Naive thymus-derived CD4-positive, alpha-beta T cell (primary cell): Measurements from ENCODE around the gene RAD51D. TPM values are rescaled to one million over a fixed set of nuclear protein-coding genes. Genes with fewer than 3 reads are reported as not detected.

Experiments used
- ATAC-seq: fragments of 150-1000 bp; cut with Tn5 transposase; 2 replicates; pipeline ENCODE4 v1.10.0; 2021; ENCODE audit warnings: mild to moderate bottlenecking, moderate library complexity
- CTCF ChIA-PET: fragments of 350-600 bp; sonication (Branson Sonifier 250); formaldehyde crosslinking; loops from one replicate; lab custom pipeline; 2021; ENCODE audit warnings: antibody characterized with exemption; lab: Charles Lee
- POLR2A ChIA-PET: fragments of 350-600 bp; sonication (Branson Sonifier 250); formaldehyde crosslinking; loops from one replicate; lab custom pipeline; 2021; ENCODE audit warnings: antibody characterized with exemption, inconsistent platforms; lab: Charles Lee
- DNase-seq, 9 donors: peaks; one replicate each; pipeline versions ENCODE4 v3.0.0 to v3.0.0-alpha.2; 2020 to 2022; ENCODE audit warnings: mixed read lengths in 1 of 9
- H3K27ac ChIP-seq: one replicate; pipeline ENCODE4 v1.7.0; 2013; ENCODE audit warnings: mild to moderate bottlenecking, low read depth, low read length, moderate library complexity
- H3K27me3 ChIP-seq, 2 donors: one replicate each; pipeline ENCODE4 v1.7.0; 2013; ENCODE audit warnings: low read length in 2 of 2, mild to moderate bottlenecking in 2 of 2, moderate library complexity in 2 of 2; ENCODE audit not compliant: control insufficient read depth in 2 of 2, insufficient read depth in 2 of 2
- H3K36me3 ChIP-seq, 3 experiments: 1 replicate in 2 of 3; 2 replicates in 1 of 3; pipeline ENCODE4 v1.7.0; 2013; ENCODE audit warnings: low read length in 3 of 3, mild to moderate bottlenecking in 3 of 3, moderate library complexity in 1 of 3; ENCODE audit not compliant: insufficient read depth in 3 of 3, control insufficient read depth in 2 of 3
- H3K4me1 ChIP-seq, 2 donors: one replicate each; pipeline ENCODE4 v1.7.0; 2013; ENCODE audit warnings: low read length in 2 of 2, mild to moderate bottlenecking in 2 of 2, moderate library complexity in 1 of 2; ENCODE audit not compliant: control insufficient read depth in 2 of 2, insufficient read depth in 2 of 2
- H3K4me3 ChIP-seq: 2 replicates; pipeline ENCODE4 v1.7.0; 2013; ENCODE audit warnings: mild to moderate bottlenecking, low read length
- H3K9me3 ChIP-seq, 3 experiments: 1 replicate in 2 of 3; 2 replicates in 1 of 3; pipeline ENCODE4 v1.7.0; 2013; ENCODE audit warnings: low read length in 3 of 3; ENCODE audit not compliant: control insufficient read depth in 2 of 3
- H3K27ac Mint-ChIP-seq, 9 donors: one replicate each; pipeline ENCODE4 v1.8.0; 2020 to 2022; ENCODE audit warnings: mixed read lengths in 9 of 9, mild to moderate bottlenecking in 8 of 9, moderate library complexity in 5 of 9, inconsistent platforms in 2 of 9
- H3K27me3 Mint-ChIP-seq, 5 donors: one replicate each; pipeline ENCODE4 v1.8.0; 2021 to 2022; ENCODE audit warnings: mixed read lengths in 5 of 5, mild to moderate bottlenecking in 1 of 5
- H3K36me3 Mint-ChIP-seq, 5 donors: one replicate each; pipeline ENCODE4 v1.8.0; 2020 to 2022; ENCODE audit warnings: mixed read lengths in 5 of 5, mild to moderate bottlenecking in 3 of 5, inconsistent platforms in 1 of 5
- H3K4me1 Mint-ChIP-seq, 7 donors: one replicate each; pipeline ENCODE4 v1.8.0; 2020 to 2022; ENCODE audit warnings: mixed read lengths in 7 of 7, mild to moderate bottlenecking in 3 of 7, inconsistent platforms in 1 of 7
- H3K4me3 Mint-ChIP-seq, 10 donors: one replicate each; pipeline ENCODE4 v1.8.0; 2020 to 2022; ENCODE audit warnings: mild to moderate bottlenecking in 10 of 10, mixed read lengths in 10 of 10, moderate library complexity in 6 of 10, inconsistent platforms in 2 of 10
- H3K9me3 Mint-ChIP-seq, 11 donors: one replicate each; pipeline ENCODE4 v1.8.0; 2020 to 2022; ENCODE audit warnings: mixed read lengths in 11 of 11, mild to moderate bottlenecking in 4 of 11, inconsistent platforms in 1 of 11, moderate library complexity in 1 of 11
- intact Hi-C, 2 donors: fragments of 100-400 bp; cut with micrococcal nuclease; formaldehyde crosslinking; loops; one replicate each; pipeline ENCODE4 v1.15.1; 2023
- polyA plus RNA-seq, 2 donors: library from polyadenylated mRNA; unstranded; fragments of 300-500 nt; fragmentation: Illumina TruSeq; gene quantifications; one replicate each; pipeline ENCODE4 v1.2.3, GENCODE V29; 2021
- total RNA-seq, 6 experiments: library from RNA in 5 of 6; stranded (reverse) in 5 of 6; gene quantifications; 1 replicate in 5 of 6; 2 replicates in 1 of 6; pipeline ENCODE4 v1.2.3 and lab custom pipeline; 2021 to 2026

Gene RAD51D
- total and polyA plus RNA-seq, 7 experiments from 2014 or later: 7.0 to 34.2 (median 17.6) TPM

- no peaks in the 10 kb centered on the region for H3K36me3 Mint-ChIP-seq
- H3K4me3 ChIP-seq: no peak within 1 kb of the TSS
- peaks cover 0 to 3% of the 10 kb centered on the region in 2 donors for H3K4me1 ChIP-seq
- ChIA-PET POLR2A (interaction anchor here (1.1 to 1.4 kb wide), 4 partner anchors 19 to 94 kb away, joined by 3 to 4 read pairs (median 4); no protein-coding TSS in a partner anchor), CTCF (interaction anchor here (0.7 kb wide), 1 partner anchor 92 kb away, joined by 3 read pairs; no protein-coding TSS in a partner anchor)
- no peak for DNase-seq
- H3K36me3 ChIP-seq: no peaks in the 10 kb centered on the region
- intact Hi-C loops: loop anchor here in 1 of 2 donors (10.0 kb wide), 1 partner anchor 597 kb away; no protein-coding TSS in a partner anchor
- peaks cover 0 to 6% (median 0%) of the 10 kb centered on the region in 5 donors for H3K27me3 Mint-ChIP-seq
- H3K27ac ChIP-seq: no peak within 1 kb of the TSS
- no peak within 1 kb of the TSS for H3K4me3 Mint-ChIP-seq
- no peaks in the 10 kb centered on the region for H3K27me3 ChIP-seq
- H3K4me1 Mint-ChIP-seq: peaks cover under 1 to 9% (median 7%) of the 10 kb centered on the region in 7 donors
- H3K27ac Mint-ChIP-seq: peak within 1 kb of the TSS in 3 of 9 donors; percentile 29 to 91 (median 70)
- H3K9me3 ChIP-seq: no peaks in the 10 kb centered on the region
- no peak for ATAC-seq
- no peaks in the 10 kb centered on the region for H3K9me3 Mint-ChIP-seq
Measured at GRCh38 chr17:35147375-35147905, 27.8 kb upstream of the RAD51D start, which contains the start of gene UNC45B. Gene UNC45B (plus strand): TSS chr17:35147817. CDS start chr17:35148264, 447 bp downstream.

- Histone ChIP-seq H3K27ac (no peak overlapping the region), H3K9me3 (no peaks in the 10 kb centered on the region), H3K4me3 (no peak overlapping the region), H3K27me3 (no peaks in the 10 kb centered on the region), H3K36me3 (peaks cover 0 to 5% (median 0%) of the 10 kb centered on the region in 3 experiments), H3K4me1 (peaks cover 0 to 5% of the 10 kb centered on the region in 2 donors)
- Mint-ChIP-seq H3K9me3 (no peaks in the 10 kb centered on the region), H3K4me3 (no peak overlapping the region), H3K36me3 (peaks cover 0 to 1% (median 0%) of the 10 kb centered on the region in 5 donors), H3K27ac (no peak overlapping the region), H3K27me3 (peaks cover 0 to 3% (median 0%) of the 10 kb centered on the region in 5 donors), H3K4me1 (peaks cover 4 to 17% (median 10%) of the 10 kb centered on the region in 7 donors)
- POLR2A ChIA-PET: interaction anchor here (0.7 to 3.4 kb wide), 5 partner anchors 10 to 96 kb away, joined by 3 to 32 read pairs (median 4); partner anchors contain the start of gene SLFN5
- ATAC-seq (no peak), DNase-seq (no peak)
- CTCF ChIA-PET: no interaction called here
- intact Hi-C loops: loop anchor here in 1 of 2 donors (10.0 kb wide), 1 partner anchor 598 kb away; no protein-coding TSS in a partner anchor
Measured at GRCh38 chr17:35146214-35146833, 26.7 kb upstream of the RAD51D start.

- CTCF ChIA-PET: interaction anchor here (0.8 to 1.0 kb wide), 2 partner anchors 13 to 602 kb away, joined by 3 to 11 read pairs; no protein-coding TSS in a partner anchor
- Mint-ChIP-seq H3K36me3 (peaks cover 0 to 1% (median 0%) of the 10 kb centered on the region in 5 donors), H3K9me3 (no peaks in the 10 kb centered on the region), H3K4me1 (peaks cover 7 to 26% (median 21%) of the 10 kb centered on the region in 7 donors), H3K4me3 (no peak overlapping the region), H3K27me3 (peaks cover 0 to 3% (median 0%) of the 10 kb centered on the region in 5 donors), H3K27ac (no peak overlapping the region)
- POLR2A ChIA-PET: interaction anchor here (0.5 to 3.4 kb wide), 5 partner anchors 9 to 394 kb away, joined by 3 to 32 read pairs (median 5); partner anchors contain the start of gene SLFN5
- H3K27ac ChIP-seq: no peak overlapping the region
- H3K36me3 ChIP-seq: peaks cover 0 to 6% (median 0%) of the 10 kb centered on the region in 3 experiments
- no peaks in the 10 kb centered on the region for H3K27me3 ChIP-seq
- ATAC-seq (no peak), DNase-seq (no peak)
- H3K4me1 ChIP-seq: peaks cover 6 to 13% of the 10 kb centered on the region in 2 donors
- intact Hi-C loops: loop anchor here in 1 of 2 donors (10.0 kb wide), 1 partner anchor 600 kb away; no protein-coding TSS in a partner anchor
- H3K9me3 ChIP-seq: no peaks in the 10 kb centered on the region
- H3K4me3 ChIP-seq: no peak overlapping the region
Measured at GRCh38 chr17:35144840-35145239, 25.2 kb upstream of the RAD51D start.

GRCh38 chr17:35142467-35142796, 22.8 kb upstream of the RAD51D start:
- peaks cover 7 to 30% (median 21%) of the 10 kb centered on the region in 7 donors for H3K4me1 Mint-ChIP-seq
- no peaks in the 10 kb centered on the region for H3K9me3 ChIP-seq
- H3K4me3 ChIP-seq: peak overlapping the region; percentile 79
- ATAC-seq (no peak), DNase-seq (no peak)
- H3K27me3 Mint-ChIP-seq: no peaks in the 10 kb centered on the region
- ChIA-PET POLR2A (interaction anchor here (1.0 to 3.2 kb wide), 5 partner anchors 18 to 436 kb away, joined by 3 to 35 read pairs (median 11); partner anchors contain the start of genes PEX12, RAD51D and SLFN5), CTCF (interaction anchor here (1.7 to 2.0 kb wide), 2 partner anchors 96 to 99 kb away, joined by 4 to 9 read pairs; no protein-coding TSS in a partner anchor)
- H3K36me3 Mint-ChIP-seq: peaks cover 0 to 6% (median 0%) of the 10 kb centered on the region in 5 donors
- no peaks in the 10 kb centered on the region for H3K27me3 ChIP-seq
- H3K27ac ChIP-seq: peak overlapping the region; percentile 81
- intact Hi-C loops: loop anchor here (1.0 to 10.0 kb wide), 11 partner anchors 19 to 602 kb away; partner anchors contain the start of genes PEX12 (in 2 of the 2), SLFN12 (in 1 of the 2) and SLFN5 (in 1 of the 2)
- H3K27ac Mint-ChIP-seq: peak overlapping the region; percentile 65 to 90 (median 87)
- peaks cover 6 to 13% of the 10 kb centered on the region in 2 donors for H3K4me1 ChIP-seq
- peak overlapping the region; percentile 77 to 88 (median 86) for H3K4me3 Mint-ChIP-seq
- H3K36me3 ChIP-seq: peaks cover under 1 to 30% (median 6%) of the 10 kb centered on the region in 3 experiments
- H3K9me3 Mint-ChIP-seq: no peaks in the 10 kb centered on the region

GRCh38 chr17:35141681-35142466, 22.2 kb upstream of the RAD51D start, which contains the start of gene NLE1:
Gene NLE1 (minus strand): TSS chr17:35142303. CDS start chr17:35142275, 28 bp downstream.
- POLR2A ChIA-PET: interaction anchor here (0.5 to 3.2 kb wide), 15 partner anchors 11 to 602 kb away, joined by 3 to 35 read pairs (median 4); partner anchors contain the start of genes FNDC8, PEX12 and SLFN5
- Histone ChIP-seq H3K4me1 (peaks cover 6 to 13% of the 10 kb centered on the region in 2 donors), H3K9me3 (no peaks in the 10 kb centered on the region), H3K27ac (peak within 1 kb of the TSS; percentile 81), H3K27me3 (no peaks in the 10 kb centered on the region), H3K4me3 (peak within 1 kb of the TSS; percentile 79), H3K36me3 (peaks cover 6 to 36% (median 6%) of the 10 kb centered on the region in 3 experiments)
- H3K36me3 Mint-ChIP-seq: peaks cover 0 to 6% (median 0%) of the 10 kb centered on the region in 5 donors
- H3K4me3 Mint-ChIP-seq: peak within 1 kb of the TSS; percentile 77 to 88 (median 86)
- peaks cover 7 to 30% (median 21%) of the 10 kb centered on the region in 7 donors for H3K4me1 Mint-ChIP-seq
- intact Hi-C loops: loop anchor here (1.0 to 10.0 kb wide), 11 partner anchors 19 to 603 kb away; partner anchors contain the start of genes PEX12 (in 2 of the 2), SLFN12 (in 1 of the 2) and SLFN5 (in 1 of the 2)
- peak; percentile 100 for ATAC-seq
- H3K27ac Mint-ChIP-seq: peak within 1 kb of the TSS; percentile 66 to 90 (median 87)
- peak; percentile 79 to 94 (median 89) for DNase-seq
- CTCF ChIA-PET: interaction anchor here (0.8 to 1.7 kb wide), 6 partner anchors 19 to 622 kb away, joined by 3 to 9 read pairs (median 3); no protein-coding TSS in a partner anchor
- no peaks in the 10 kb centered on the region for H3K9me3 Mint-ChIP-seq
- no peaks in the 10 kb centered on the region for H3K27me3 Mint-ChIP-seq
